HG03196 (cell line): ENCODE results near the gene ZNF385A.

Experiments used
- ATAC-seq: cut with Tn5 transposase; IDR thresholded peaks from one replicate; pipeline ENCODE4 v1.9.1; 2021; ENCODE audit not compliant: unreplicated experiment

Gene ZNF385A

GRCh38 chr12:54393743-54394142 is 9.2 kb upstream of the ZNF385A start:
- ATAC-seq = no peak

GRCh38 chr12:54393207-54393609 is 8.7 kb upstream of the ZNF385A start:
- no peak for ATAC-seq

GRCh38 chr12:54392485-54393206 is 8.1 kb upstream of the ZNF385A start:
- no peak for ATAC-seq

GRCh38 chr12:54390668-54391551 is 6.4 kb upstream of the ZNF385A start:
- ATAC-seq = no peak

GRCh38 chr12:54390176-54390667 is 5.7 kb upstream of the ZNF385A start:
- ATAC-seq = no peak

GRCh38 chr12:54389607-54390175 is 5.2 kb upstream of the ZNF385A start:
- ATAC-seq = no peak

- no peak for ATAC-seq
Observed at GRCh38 chr12:54389134-54389508, 4.6 kb upstream of the ZNF385A start.

GRCh38 chr12:54388237-54389133 is 4.0 kb upstream of the ZNF385A start:
- no peak for ATAC-seq

GRCh38 chr12:54387114-54387467 is 2.6 kb upstream of the ZNF385A start:
- no peak for ATAC-seq

GRCh38 chr12:54386403-54387113 is 2.0 kb upstream of the ZNF385A start:
- no peak for ATAC-seq

- ATAC-seq = no peak
Observed at GRCh38 chr12:54385251-54385914, 850 bp upstream of the ZNF385A start.

GRCh38 chr12:54383041-54383609 is 1.4 kb downstream of the ZNF385A start:
- ATAC-seq = no peak

GRCh38 chr12:54381136-54381535 is 3.4 kb downstream of the ZNF385A start:
- no peak for ATAC-seq

GRCh38 chr12:54379398-54380201 is 4.9 kb downstream of the ZNF385A start:
- peak; percentile 64 for ATAC-seq

- no peak for ATAC-seq
Observed at GRCh38 chr12:54378796-54379397, 5.6 kb downstream of the ZNF385A start.

GRCh38 chr12:54377797-54378515 is 6.6 kb downstream of the ZNF385A start:
- no peak for ATAC-seq

- ATAC-seq = no peak
Observed at GRCh38 chr12:54377007-54377406, 7.5 kb downstream of the ZNF385A start.
